MM.1S (cell line): ENCODE results near the gene ART3.

Experiments used
- DNase-seq: peaks from one replicate; pipeline ENCODE4 v3.0.0-alpha.2; 2015
- H2AFZ ChIP-seq: fragments of 300-600 bp; sonication (generic); 2 replicates; pipeline ENCODE4 v1.6.0; 2016; ENCODE audit warnings: antibody characterized with exemption, low read length
- H3F3A ChIP-seq: fragments of 300-600 bp; sonication (generic); 2 replicates; pipeline ENCODE4 v1.6.1; 2016; ENCODE audit warnings: mild to moderate bottlenecking, antibody characterized with exemption, low read length, moderate library complexity, mixed read lengths; ENCODE audit not compliant: insufficient read depth
- H3K27ac ChIP-seq: fragments of 300-600 bp; sonication (generic); 2 replicates; pipeline ENCODE4 v1.5.1; 2016; ENCODE audit warnings: mild to moderate bottlenecking, low read length
- H3K27me3 ChIP-seq: fragments of 300-600 bp; sonication (generic); replicated peaks from 2 replicates; pipeline ENCODE4 v1.6.0; 2016; ENCODE audit warnings: low read length; ENCODE audit not compliant: insufficient read depth
- H3K36me3 ChIP-seq: fragments of 300-600 bp; sonication (generic); replicated peaks from 2 replicates; pipeline ENCODE4 v1.6.1; 2016; ENCODE audit warnings: mild to moderate bottlenecking, low read length, mixed read lengths; ENCODE audit not compliant: insufficient read depth
- H3K4me1 ChIP-seq: fragments of 300-600 bp; sonication (generic); 2 replicates; pipeline ENCODE4 v1.6.1; 2016; ENCODE audit warnings: low read length, mixed read lengths
- H3K4me2 ChIP-seq: fragments of 300-600 bp; sonication (generic); 2 replicates; pipeline ENCODE4 v1.6.0; 2016; ENCODE audit warnings: low read depth, low read length
- H3K4me3 ChIP-seq: fragments of 300-600 bp; sonication (generic); 2 replicates; pipeline ENCODE4 v1.5.1; 2016; ENCODE audit warnings: low read length, mixed read lengths
- H3K79me2 ChIP-seq: fragments of 300-600 bp; sonication (generic); 2 replicates; pipeline ENCODE4 v1.6.1; 2016; ENCODE audit warnings: mixed run types, low read length, mixed read lengths
- H3K9ac ChIP-seq: fragments of 300-600 bp; sonication (generic); 2 replicates; pipeline ENCODE4 v1.6.1; 2016; ENCODE audit warnings: low read length, mixed read lengths
- H3K9me2 ChIP-seq: fragments of 300-600 bp; sonication (generic); replicated peaks from 2 replicates; pipeline ENCODE4 v1.6.1; 2016; ENCODE audit warnings: mild to moderate bottlenecking, low read length, mixed read lengths; ENCODE audit not compliant: insufficient read depth
- H3K9me3 ChIP-seq: fragments of 300-600 bp; sonication (generic); replicated peaks from 2 replicates; pipeline ENCODE4 v1.6.1; 2016; ENCODE audit warnings: mild to moderate bottlenecking, low read length, mixed read lengths; ENCODE audit not compliant: insufficient read depth
- H4K20me1 ChIP-seq: fragments of 300-600 bp; sonication (generic); 2 replicates; pipeline ENCODE4 v1.6.1; 2016; ENCODE audit warnings: mild to moderate bottlenecking, low read length, moderate library complexity, mixed read lengths; ENCODE audit not compliant: insufficient read depth
- CTCF ChIP-seq: fragments of 300-600 bp; sonication (generic); IDR thresholded peaks from 2 replicates; pipeline ENCODE4 v1.5.1; 2016; ENCODE audit warnings: antibody characterized with exemption, low read length, mixed read lengths
- EZH2 ChIP-seq: fragments of 300-600 bp; sonication (generic); optimal IDR thresholded peaks from 2 replicates; pipeline ENCODE3; 2017; ENCODE audit warnings: low read depth, mild to moderate bottlenecking, antibody characterized with exemption, low read length, mixed read lengths
- EZH2phosphoT487 ChIP-seq: fragments of 300-600 bp; sonication (generic); IDR thresholded peaks from 2 replicates; pipeline ENCODE4 v1.6.1; 2018; ENCODE audit warnings: antibody characterized with exemption, low read length

The ART3 gene

GRCh38 chr4:76061982-76062381 lies 12.5 kb upstream of the ART3 start:
- DNase-seq: no peak
- no peaks in the 10 kb centered on the region for H3K9me3 ChIP-seq
- H3K79me2 ChIP-seq: no peaks in the 10 kb centered on the region
- H3K9ac ChIP-seq: no peak overlapping the region
- no peak for TF ChIP-seq EZH2phosphoT487
- no peak for TF ChIP-seq CTCF
- no peak for TF ChIP-seq EZH2
- no peaks in the 10 kb centered on the region for H3K27me3 ChIP-seq
- H3K4me3 ChIP-seq: no peak overlapping the region
- no peak overlapping the region for H2AFZ ChIP-seq
- H3K9me2 ChIP-seq: no peaks in the 10 kb centered on the region
- no peaks in the 10 kb centered on the region for H3F3A ChIP-seq
- no peaks in the 10 kb centered on the region for H3K36me3 ChIP-seq
- no peaks in the 10 kb centered on the region for H4K20me1 ChIP-seq
- no peak overlapping the region for H3K4me2 ChIP-seq
- H3K27ac ChIP-seq: no peak overlapping the region
- no peaks in the 10 kb centered on the region for H3K4me1 ChIP-seq

DNA sequence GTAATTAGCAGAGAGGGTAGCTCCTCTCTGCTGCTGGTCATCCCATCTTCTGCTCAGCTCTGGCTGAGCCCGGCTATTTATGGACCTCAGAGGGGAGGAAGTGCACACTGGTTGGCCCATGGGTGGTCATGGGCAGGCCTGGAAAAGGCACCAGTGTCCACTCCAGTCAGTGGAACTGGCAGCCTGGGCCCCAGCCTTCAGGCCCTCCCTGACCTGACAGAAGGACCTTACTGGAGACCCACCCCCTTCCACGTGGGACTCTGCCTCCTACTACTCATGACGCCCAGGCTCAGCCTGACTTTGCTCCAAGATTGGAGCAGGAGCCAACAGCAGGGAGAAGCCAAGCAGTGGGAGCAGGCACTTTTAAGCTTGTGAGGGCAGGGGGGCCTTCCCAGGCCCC lies 8.0 kb upstream of the ART3 start:
- H3K27ac ChIP-seq: no peak overlapping the region
- no peaks in the 10 kb centered on the region for H3K9me2 ChIP-seq
- TF ChIP-seq EZH2 (no peak), EZH2phosphoT487 (no peak), CTCF (no peak)
- no peaks in the 10 kb centered on the region for H3K27me3 ChIP-seq
- no peak overlapping the region for H3K4me2 ChIP-seq
- H3F3A ChIP-seq: no peaks in the 10 kb centered on the region
- H3K9me3 ChIP-seq: no peaks in the 10 kb centered on the region
- DNase-seq: no peak
- H4K20me1 ChIP-seq: no peaks in the 10 kb centered on the region
- no peak overlapping the region for H3K4me3 ChIP-seq
- H3K36me3 ChIP-seq: no peaks in the 10 kb centered on the region
- H2AFZ ChIP-seq: no peak overlapping the region
- H3K4me1 ChIP-seq: no peaks in the 10 kb centered on the region
- H3K9ac ChIP-seq: no peak overlapping the region
- H3K79me2 ChIP-seq: no peaks in the 10 kb centered on the region

DNA sequence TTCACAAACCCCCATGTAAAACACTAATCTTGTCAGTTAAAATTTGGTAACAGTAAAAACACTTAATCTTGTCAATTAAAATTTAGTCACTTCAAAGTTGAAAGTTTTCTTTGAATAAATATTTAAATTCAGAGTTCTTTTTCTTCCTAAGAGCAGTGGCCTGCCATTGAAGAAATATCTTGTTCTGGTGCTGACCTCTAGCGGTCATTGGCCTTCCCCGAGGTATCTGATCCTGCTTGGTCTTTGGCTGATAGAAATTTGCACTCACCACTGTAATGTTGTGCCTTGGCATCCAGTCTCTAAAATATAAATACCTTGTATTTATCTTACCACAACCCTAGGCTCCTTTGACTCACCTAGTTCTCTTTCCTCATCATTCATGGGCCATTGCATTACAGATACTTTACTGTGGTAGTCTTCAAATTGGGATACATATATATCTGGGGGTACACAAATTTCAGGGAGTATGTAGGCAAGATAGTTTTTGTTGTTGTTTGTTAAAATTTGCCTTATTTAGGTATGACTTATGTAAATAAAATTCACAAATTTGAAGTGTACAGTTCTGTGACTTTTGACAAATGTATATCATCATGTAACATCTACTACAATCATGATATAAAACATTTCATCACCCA lies 6.7 kb upstream of the ART3 start:
- Histone ChIP-seq H3F3A (no peaks in the 10 kb centered on the region), H3K9ac (no peak overlapping the region), H3K27ac (no peak overlapping the region), H3K36me3 (no peaks in the 10 kb centered on the region), H3K4me2 (no peak overlapping the region), H3K4me1 (no peaks in the 10 kb centered on the region), H3K27me3 (no peaks in the 10 kb centered on the region), H4K20me1 (no peaks in the 10 kb centered on the region), H3K79me2 (no peaks in the 10 kb centered on the region), H3K9me2 (no peaks in the 10 kb centered on the region), H3K4me3 (no peak overlapping the region), H3K9me3 (no peaks in the 10 kb centered on the region), H2AFZ (no peak overlapping the region)
- DNase-seq: peak; percentile 83
- TF ChIP-seq CTCF: peak; percentile 81
- TF ChIP-seq EZH2: no peak
- no peak for TF ChIP-seq EZH2phosphoT487
